Stomach smooth muscle (tissue), 2 donors: Measurements from ENCODE around the gene ARHGEF6.
"Not testable (repeated sequence)": the region's sequence is repeated elsewhere in the genome, so short reads cannot be mapped to it uniquely, and the experiment has no call there.

ENCODE experiments used
- H3K27ac ChIP-seq: one replicate; pipeline ENCODE4 v1.7.0; 2013; ENCODE audit warnings: mild to moderate bottlenecking, low read length, inconsistent platforms
- H3K27me3 ChIP-seq, 2 donors: one replicate each; pipeline ENCODE4 v1.7.0; 2013; ENCODE audit warnings: low read length in 2 of 2; ENCODE audit not compliant: insufficient read depth in 2 of 2, control insufficient read depth in 1 of 2
- H3K36me3 ChIP-seq, 2 donors: one replicate each; pipeline ENCODE4 v1.7.0; 2013; ENCODE audit warnings: low read length in 2 of 2; ENCODE audit not compliant: control insufficient read depth in 2 of 2, insufficient read depth in 2 of 2
- H3K4me1 ChIP-seq: one replicate; pipeline ENCODE4 v1.7.0; 2013; ENCODE audit warnings: low read length; ENCODE audit not compliant: control insufficient read depth, insufficient read depth
- H3K4me3 ChIP-seq, 2 donors: one replicate each; pipeline ENCODE4 v1.7.0; 2013; ENCODE audit warnings: low read length in 2 of 2
- H3K9ac ChIP-seq, 2 donors: one replicate each; pipeline ENCODE4 v1.7.0; 2013; ENCODE audit warnings: low read length in 2 of 2, mild to moderate bottlenecking in 1 of 2
- H3K9me3 ChIP-seq, 2 donors: one replicate each; pipeline ENCODE4 v1.7.0; 2013; ENCODE audit warnings: low read length in 2 of 2; ENCODE audit not compliant: control insufficient read depth in 2 of 2
- donor health status: healthy.
- donor health status: Pancreatic carcinoma.

Gene ARHGEF6

GRCh38 chrX:136780763-136781162 lies at the start of gene ARHGEF6:
Gene ARHGEF6, minus strand, starts transcription at chrX:136780932. Its CDS starts 50 bp downstream, at chrX:136780882.
- no peaks in the 10 kb centered on the region for H3K36me3 ChIP-seq
- no peak within 1 kb of the TSS for H3K9ac ChIP-seq
- no peaks in the 10 kb centered on the region for H3K27me3 ChIP-seq
- peak within 1 kb of the TSS; percentile 30 to 35 for H3K4me3 ChIP-seq
- no peaks in the 10 kb centered on the region for H3K9me3 ChIP-seq
- peaks cover 4% of the 10 kb centered on the region for H3K4me1 ChIP-seq
- no peak within 1 kb of the TSS for H3K27ac ChIP-seq

- no peaks in the 10 kb centered on the region for H3K4me1 ChIP-seq
- no peak overlapping the region for H3K27ac ChIP-seq
- peaks cover 0 to 3% of the 10 kb centered on the region in 2 donors for H3K36me3 ChIP-seq
- H3K4me3 ChIP-seq: no peak overlapping the region
- H3K9ac ChIP-seq: no peak overlapping the region
- no peaks in the 10 kb centered on the region for H3K9me3 ChIP-seq
- H3K27me3 ChIP-seq: peaks cover 0 to 2% of the 10 kb centered on the region in 2 donors
Measured at GRCh38 chrX:136829413-136829812, 48.7 kb upstream of the ARHGEF6 start.

- no peak overlapping the region for H3K4me3 ChIP-seq
- H3K9ac ChIP-seq: no peak overlapping the region
- peaks cover 0 to 3% of the 10 kb centered on the region in 2 donors for H3K36me3 ChIP-seq
- no peaks in the 10 kb centered on the region for H3K4me1 ChIP-seq
- H3K9me3 ChIP-seq: no peaks in the 10 kb centered on the region
- H3K27me3 ChIP-seq: peaks cover 0 to 2% of the 10 kb centered on the region in 2 donors
- no peak overlapping the region for H3K27ac ChIP-seq
Measured at GRCh38 chrX:136828830-136829229, 48.1 kb upstream of the ARHGEF6 start.

- Histone ChIP-seq H3K27me3 (no peaks in the 10 kb centered on the region), H3K27ac (no peak overlapping the region), H3K4me1 (no peaks in the 10 kb centered on the region), H3K9me3 (no peaks in the 10 kb centered on the region), H3K4me3 (no peak overlapping the region), H3K36me3 (no peaks in the 10 kb centered on the region), H3K9ac (no peak overlapping the region)
Measured at GRCh38 chrX:136827026-136827425, 46.3 kb upstream of the ARHGEF6 start.

GRCh38 chrX:136825771-136826170 lies 45.0 kb upstream of the ARHGEF6 start:
- Histone ChIP-seq H3K4me3 (no peak overlapping the region), H3K36me3 (peaks cover 0 to 4% of the 10 kb centered on the region in 2 donors), H3K4me1 (no peaks in the 10 kb centered on the region), H3K9me3 (no peaks in the 10 kb centered on the region), H3K9ac (no peak overlapping the region), H3K27ac (no peak overlapping the region), H3K27me3 (no peaks in the 10 kb centered on the region)

GRCh38 chrX:136823175-136823574 lies 42.4 kb upstream of the ARHGEF6 start:
- no peaks in the 10 kb centered on the region for H3K4me1 ChIP-seq
- no peaks in the 10 kb centered on the region for H3K27me3 ChIP-seq
- no peak overlapping the region for H3K4me3 ChIP-seq
- no peak overlapping the region for H3K27ac ChIP-seq
- H3K36me3 ChIP-seq: peaks cover 0 to 10% of the 10 kb centered on the region in 2 donors
- H3K9me3 ChIP-seq: no peaks in the 10 kb centered on the region
- no peak overlapping the region for H3K9ac ChIP-seq

- Histone ChIP-seq H3K27me3 (no peaks in the 10 kb centered on the region), H3K9ac (no peak overlapping the region), H3K4me3 (no peak overlapping the region), H3K4me1 (no peaks in the 10 kb centered on the region), H3K9me3 (no peaks in the 10 kb centered on the region), H3K27ac (no peak overlapping the region), H3K36me3 (peaks cover 0 to 10% of the 10 kb centered on the region in 2 donors)
Measured at GRCh38 chrX:136822337-136823095, 41.8 kb upstream of the ARHGEF6 start.

- H3K27me3 ChIP-seq, H3K36me3 ChIP-seq, H3K27ac ChIP-seq, H3K9ac ChIP-seq, H3K4me3 ChIP-seq, H3K9me3 ChIP-seq, H3K4me1 ChIP-seq: not testable (repeated sequence)
Measured at GRCh38 chrX:136819756-136820155, 39.0 kb upstream of the ARHGEF6 start.

- no peak overlapping the region for H3K4me3 ChIP-seq
- no peak overlapping the region for H3K9ac ChIP-seq
- H3K27ac ChIP-seq: no peak overlapping the region
- peaks cover 0 to 10% of the 10 kb centered on the region in 2 donors for H3K36me3 ChIP-seq
- H3K9me3 ChIP-seq: no peaks in the 10 kb centered on the region
- H3K27me3 ChIP-seq: no peaks in the 10 kb centered on the region
- no peaks in the 10 kb centered on the region for H3K4me1 ChIP-seq
Measured at GRCh38 chrX:136819031-136819703, 38.4 kb upstream of the ARHGEF6 start.

GRCh38 chrX:136816975-136817374 lies 36.2 kb upstream of the ARHGEF6 start:
- peaks cover 0 to 10% of the 10 kb centered on the region in 2 donors for H3K36me3 ChIP-seq
- no peaks in the 10 kb centered on the region for H3K4me1 ChIP-seq
- no peak overlapping the region for H3K9ac ChIP-seq
- H3K9me3 ChIP-seq: no peaks in the 10 kb centered on the region
- no peaks in the 10 kb centered on the region for H3K27me3 ChIP-seq
- no peak overlapping the region for H3K27ac ChIP-seq
- no peak overlapping the region for H3K4me3 ChIP-seq
